HG03469 (cell line): ENCODE results near the gene PIK3C3.
A peak's percentile ranks its signal among the peaks of the same experiment; 100 is the strongest.

Experiments used
- ATAC-seq: cut with Tn5 transposase; IDR thresholded peaks from one replicate; pipeline ENCODE4 v1.9.1; 2021; ENCODE audit warnings: mild to moderate bottlenecking, moderate library complexity, moderate number of reproducible peaks; ENCODE audit not compliant: unreplicated experiment

The PIK3C3 gene

DNA sequence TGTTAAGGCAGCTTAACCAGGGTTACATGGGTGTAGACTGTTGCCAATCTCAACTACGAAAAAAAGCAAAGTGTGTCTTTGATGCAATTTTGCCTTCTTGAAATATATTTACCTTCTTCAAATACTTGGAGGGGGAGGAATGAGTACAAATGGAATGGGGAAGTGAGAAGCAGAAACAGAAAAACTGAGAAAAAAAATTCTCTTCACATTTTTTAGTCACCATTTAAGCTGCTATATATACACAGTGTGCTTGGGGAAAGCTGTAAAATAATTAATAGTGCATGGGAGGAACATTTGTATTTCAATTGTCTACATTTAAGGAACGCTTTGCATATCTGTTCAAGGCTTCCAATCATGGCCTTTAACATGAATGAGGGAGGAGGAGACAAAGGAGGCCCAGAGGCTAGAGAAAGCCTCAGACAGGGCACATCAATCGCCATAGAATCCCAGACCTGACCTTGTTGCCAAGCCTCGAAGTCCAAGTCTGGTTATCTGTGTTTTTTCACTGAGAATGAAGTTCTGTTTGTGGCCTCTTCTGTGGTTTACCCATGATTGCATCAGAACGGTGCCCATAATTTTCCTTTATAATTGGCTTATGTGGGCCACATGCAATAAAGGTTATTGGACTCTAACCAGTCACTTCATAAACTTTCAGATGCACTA, 158.6 kb downstream of the PIK3C3 start:
- ATAC-seq, result peak; percentile 76

DNA sequence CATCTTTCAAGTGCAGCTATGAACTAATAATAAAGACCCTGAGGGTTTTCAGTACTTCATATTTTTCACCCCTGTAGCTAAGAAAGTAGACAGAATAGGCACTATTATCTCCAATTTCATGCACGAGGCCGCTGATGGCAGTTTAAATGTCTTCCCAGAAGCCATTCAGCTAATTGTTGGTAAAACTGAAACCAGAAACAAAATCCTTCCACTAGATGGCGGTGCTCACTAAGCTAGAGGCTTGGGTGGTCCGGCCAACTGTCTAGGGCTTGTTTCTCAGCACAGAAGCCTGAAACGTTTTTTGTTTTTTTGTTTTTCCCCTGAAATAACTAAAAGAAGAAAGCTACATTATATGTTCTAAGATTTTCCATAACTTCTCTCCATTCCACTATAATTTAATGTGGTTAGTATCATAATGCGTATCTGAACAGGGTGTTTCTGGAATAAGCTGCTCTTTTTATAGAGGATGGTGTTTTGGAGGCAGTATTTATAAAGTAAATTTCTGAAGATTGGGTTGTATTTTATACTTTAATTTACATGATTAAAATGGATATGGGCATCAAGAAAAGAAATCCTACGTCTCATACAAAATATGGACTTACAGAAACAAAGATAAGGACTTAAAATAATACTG, 159.4 kb downstream of the PIK3C3 start:
- peak; percentile 78 for ATAC-seq

GRCh38 chr18:42126586-42126985, 171.6 kb downstream of the PIK3C3 start:
- no peak for ATAC-seq

DNA sequence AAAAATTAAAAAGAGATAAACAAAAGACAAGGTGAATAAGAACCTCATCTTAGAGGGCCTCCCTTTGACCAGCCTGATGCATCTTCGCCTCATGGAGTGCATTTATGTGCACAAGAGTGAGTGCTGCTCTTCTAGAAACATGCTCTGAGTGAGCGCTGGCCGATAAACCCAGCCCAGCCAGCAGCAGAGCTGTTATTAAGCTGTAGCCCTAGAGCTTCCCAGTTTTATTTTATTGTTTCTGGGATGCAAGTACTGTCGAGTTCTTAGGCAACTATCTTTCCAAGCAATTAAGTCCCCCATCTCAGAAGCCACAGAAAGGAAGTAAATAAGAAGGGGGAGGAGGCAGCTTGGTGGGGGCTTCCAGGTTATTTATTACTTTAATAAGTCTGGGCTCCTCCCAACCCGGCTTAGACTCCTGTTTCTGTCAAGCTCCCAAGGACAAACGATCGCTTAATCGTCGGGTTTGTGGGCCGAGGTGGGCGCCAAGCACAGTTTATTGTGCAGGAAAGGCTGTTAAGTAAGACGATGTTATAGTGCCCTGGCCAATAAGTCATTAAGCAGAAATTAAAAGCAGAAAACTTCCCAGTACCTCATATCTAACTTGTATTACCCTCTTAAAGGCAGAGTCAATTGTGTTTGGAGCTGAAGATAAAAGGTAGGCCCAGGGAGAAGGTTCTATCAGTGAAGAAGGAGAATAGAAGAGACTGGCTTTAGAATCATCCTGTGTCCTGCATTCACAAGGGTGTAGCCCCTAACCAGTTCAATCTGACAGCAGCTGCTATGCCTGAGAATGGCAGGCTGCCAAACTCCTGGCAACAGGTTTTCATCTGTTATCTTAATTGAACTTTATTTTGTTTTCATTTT, 176.3 kb downstream of the PIK3C3 start:
- no peak for ATAC-seq

GRCh38 chr18:42131930-42132244, 176.9 kb downstream of the PIK3C3 start:
- no peak for ATAC-seq
